HG02973 (cell line): ENCODE measurements around the gene RNF144A.

Experiments used
- ATAC-seq: cut with Tn5 transposase; IDR thresholded peaks from one replicate; pipeline ENCODE4 v1.9.1; 2021; ENCODE audit warnings: moderate library complexity; ENCODE audit not compliant: unreplicated experiment

RNF144A gene

GRCh38 chr2:7035884-7036283, 118.7 kb downstream of the RNF144A start:
- no peak for ATAC-seq

- peak; percentile 85 for ATAC-seq
Measured at GRCh38 chr2:7037340-7038333, 120.4 kb downstream of the RNF144A start.

GRCh38 chr2:7040547-7040946, 123.3 kb downstream of the RNF144A start:
- no peak for ATAC-seq

- no peak for ATAC-seq
Measured at GRCh38 chr2:7041421-7041820, 124.2 kb downstream of the RNF144A start.

GRCh38 chr2:7043690-7044089, 126.5 kb downstream of the RNF144A start:
- ATAC-seq, result no peak

GRCh38 chr2:7044253-7045250, 127.3 kb downstream of the RNF144A start:
- ATAC-seq, result peak; percentile 82

- ATAC-seq, result no peak
Measured at GRCh38 chr2:7045601-7046590, 128.7 kb downstream of the RNF144A start.

GRCh38 chr2:7047661-7048060, 130.4 kb downstream of the RNF144A start:
- no peak for ATAC-seq

GRCh38 chr2:7048762-7049294, 131.6 kb downstream of the RNF144A start:
- ATAC-seq, result no peak

GRCh38 chr2:7052404-7052803, 135.2 kb downstream of the RNF144A start:
- ATAC-seq, result peak; percentile 61

- ATAC-seq, result no peak
Measured at GRCh38 chr2:7053650-7054265, 136.5 kb downstream of the RNF144A start.

- peak; percentile 62 for ATAC-seq
Measured at GRCh38 chr2:7057865-7058400, 140.7 kb downstream of the RNF144A start.

- ATAC-seq, result no peak
Measured at GRCh38 chr2:7060156-7060555, 142.9 kb downstream of the RNF144A start.

GRCh38 chr2:7060631-7061449, 143.6 kb downstream of the RNF144A start:
- no peak for ATAC-seq

- no peak for ATAC-seq
Measured at GRCh38 chr2:7061450-7061789, 144.2 kb downstream of the RNF144A start.

- ATAC-seq, result no peak
Measured at GRCh38 chr2:7061921-7062320, 144.7 kb downstream of the RNF144A start.

- ATAC-seq, result no peak
Measured at GRCh38 chr2:7063789-7064188, 146.6 kb downstream of the RNF144A start.

- no peak for ATAC-seq
Measured at GRCh38 chr2:7068457-7068856, 151.2 kb downstream of the RNF144A start.
